Bronchial epithelial cell (primary cell): ENCODE results near the gene LUC7L. TPM values are rescaled to one million over a fixed set of nuclear protein-coding genes. Genes with fewer than 3 reads are reported as not detected.

Experiments used
- DNase-seq: peaks from one replicate; pipeline ENCODE4 v3.0.0-alpha.2; 2010; ENCODE audit warnings: low read depth
- FAIRE-seq: peaks from 2 replicates; lab custom pipeline; 2011; peaks lifted over from hg19 to GRCh38; lab: Jason Lieb, UNC
- H3K27me3 ChIP-seq: 2 replicates; pipeline ENCODE4 v1.5.1; 2011; ENCODE audit warnings: low read length; ENCODE audit not compliant: control insufficient read depth, insufficient read depth
- H3K36me3 ChIP-seq: 2 replicates; pipeline ENCODE4 v1.5.1; 2011; ENCODE audit warnings: low read length; ENCODE audit not compliant: control insufficient read depth, insufficient read depth
- H3K4me3 ChIP-seq: 2 replicates; pipeline ENCODE4 v1.5.1; 2011; ENCODE audit warnings: mild to moderate bottlenecking, low read depth, low read length, control low read depth
- total RNA-seq: library from RNA; depleted of rRNA; stranded (reverse); fragments of >200 nt; gene quantifications from 2 replicates; pipeline ENCODE4 v1.2.1, GENCODE V29; 2014
- TF ChIP-seq, protein P1 (sequence below): IDR thresholded peaks from 2 replicates; pipeline ENCODE4 v1.5.1; 2011; ENCODE audit warnings: mild to moderate bottlenecking, moderate library complexity, low read length, control low read depth, inconsistent platforms; ENCODE audit not compliant: insufficient read depth, severe bottlenecking

LUC7L gene
- total RNA-seq, 1 donor from 2014 or later = 29.5 TPM

DNA sequence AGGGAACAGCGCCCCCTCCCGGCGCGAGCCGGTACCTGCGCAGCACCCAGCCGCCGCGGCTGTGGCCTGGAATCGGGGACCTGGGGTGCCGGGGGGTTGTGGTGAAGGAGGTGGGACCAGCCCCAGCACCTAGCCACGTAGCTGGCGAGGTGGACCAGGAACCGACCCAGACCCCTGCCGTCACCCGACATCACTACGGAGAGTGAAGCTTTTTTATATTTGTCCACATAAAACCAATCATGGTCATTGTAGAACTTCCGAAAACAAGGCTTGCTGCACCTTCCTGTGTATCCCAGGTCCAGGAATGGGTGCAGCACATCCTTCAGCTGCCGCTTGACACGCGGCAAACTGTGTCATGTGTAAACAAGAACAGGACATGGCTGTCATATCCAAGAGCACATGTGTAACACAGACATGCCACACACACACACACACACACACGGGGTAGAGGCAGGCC lies 47.7 kb downstream of the LUC7L start:
- Histone ChIP-seq H3K4me3 (no peak overlapping the region), H3K36me3 (peaks cover 4% of the 10 kb centered on the region), H3K27me3 (peaks cover 13% of the 10 kb centered on the region)
- FAIRE-seq = peak; percentile 36
- TF ChIP-seq, protein P1, sequence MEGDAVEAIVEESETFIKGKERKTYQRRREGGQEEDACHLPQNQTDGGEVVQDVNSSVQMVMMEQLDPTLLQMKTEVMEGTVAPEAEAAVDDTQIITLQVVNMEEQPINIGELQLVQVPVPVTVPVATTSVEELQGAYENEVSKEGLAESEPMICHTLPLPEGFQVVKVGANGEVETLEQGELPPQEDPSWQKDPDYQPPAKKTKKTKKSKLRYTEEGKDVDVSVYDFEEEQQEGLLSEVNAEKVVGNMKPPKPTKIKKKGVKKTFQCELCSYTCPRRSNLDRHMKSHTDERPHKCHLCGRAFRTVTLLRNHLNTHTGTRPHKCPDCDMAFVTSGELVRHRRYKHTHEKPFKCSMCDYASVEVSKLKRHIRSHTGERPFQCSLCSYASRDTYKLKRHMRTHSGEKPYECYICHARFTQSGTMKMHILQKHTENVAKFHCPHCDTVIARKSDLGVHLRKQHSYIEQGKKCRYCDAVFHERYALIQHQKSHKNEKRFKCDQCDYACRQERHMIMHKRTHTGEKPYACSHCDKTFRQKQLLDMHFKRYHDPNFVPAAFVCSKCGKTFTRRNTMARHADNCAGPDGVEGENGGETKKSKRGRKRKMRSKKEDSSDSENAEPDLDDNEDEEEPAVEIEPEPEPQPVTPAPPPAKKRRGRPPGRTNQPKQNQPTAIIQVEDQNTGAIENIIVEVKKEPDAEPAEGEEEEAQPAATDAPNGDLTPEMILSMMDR = peak; percentile 97
- DNase-seq = peak; percentile 24

DNA sequence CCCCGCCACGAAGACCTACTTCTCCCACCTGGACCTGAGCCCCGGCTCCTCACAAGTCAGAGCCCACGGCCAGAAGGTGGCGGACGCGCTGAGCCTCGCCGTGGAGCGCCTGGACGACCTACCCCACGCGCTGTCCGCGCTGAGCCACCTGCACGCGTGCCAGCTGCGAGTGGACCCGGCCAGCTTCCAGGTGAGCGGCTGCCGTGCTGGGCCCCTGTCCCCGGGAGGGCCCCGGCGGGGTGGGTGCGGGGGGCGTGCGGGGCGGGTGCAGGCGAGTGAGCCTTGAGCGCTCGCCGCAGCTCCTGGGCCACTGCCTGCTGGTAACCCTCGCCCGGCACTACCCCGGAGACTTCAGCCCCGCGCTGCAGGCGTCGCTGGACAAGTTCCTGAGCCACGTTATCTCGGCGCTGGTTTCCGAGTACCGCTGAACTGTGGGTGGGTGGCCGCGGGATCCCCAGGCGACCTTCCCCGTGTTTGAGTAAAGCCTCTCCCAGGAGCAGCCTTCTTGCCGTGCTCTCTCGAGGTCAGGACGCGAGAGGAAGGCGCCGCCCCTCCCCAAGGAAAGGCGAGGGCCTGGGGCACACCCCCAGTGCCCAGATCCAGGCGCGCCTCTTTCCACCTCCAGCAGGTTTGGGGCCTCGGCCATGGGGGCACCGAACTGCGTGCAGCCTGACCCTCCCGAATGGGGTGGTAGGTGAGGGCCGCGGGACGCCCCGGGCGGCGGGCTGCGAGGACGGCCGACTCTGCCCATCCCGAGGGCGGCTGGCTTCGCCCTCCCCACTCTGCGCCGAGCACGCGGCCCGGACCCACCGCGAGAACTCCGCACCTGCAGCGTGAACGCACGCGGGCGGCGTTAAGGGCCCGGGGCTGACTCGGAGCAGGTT lies 48.3 kb downstream of the LUC7L start:
- peak overlapping the region; percentile 26 for H3K4me3 ChIP-seq
- FAIRE-seq = no peak
- peaks cover 13% of the 10 kb centered on the region for H3K27me3 ChIP-seq
- H3K36me3 ChIP-seq = peaks cover 4% of the 10 kb centered on the region
- TF ChIP-seq, protein P1 = peak; percentile 26
- no peak for DNase-seq

DNA sequence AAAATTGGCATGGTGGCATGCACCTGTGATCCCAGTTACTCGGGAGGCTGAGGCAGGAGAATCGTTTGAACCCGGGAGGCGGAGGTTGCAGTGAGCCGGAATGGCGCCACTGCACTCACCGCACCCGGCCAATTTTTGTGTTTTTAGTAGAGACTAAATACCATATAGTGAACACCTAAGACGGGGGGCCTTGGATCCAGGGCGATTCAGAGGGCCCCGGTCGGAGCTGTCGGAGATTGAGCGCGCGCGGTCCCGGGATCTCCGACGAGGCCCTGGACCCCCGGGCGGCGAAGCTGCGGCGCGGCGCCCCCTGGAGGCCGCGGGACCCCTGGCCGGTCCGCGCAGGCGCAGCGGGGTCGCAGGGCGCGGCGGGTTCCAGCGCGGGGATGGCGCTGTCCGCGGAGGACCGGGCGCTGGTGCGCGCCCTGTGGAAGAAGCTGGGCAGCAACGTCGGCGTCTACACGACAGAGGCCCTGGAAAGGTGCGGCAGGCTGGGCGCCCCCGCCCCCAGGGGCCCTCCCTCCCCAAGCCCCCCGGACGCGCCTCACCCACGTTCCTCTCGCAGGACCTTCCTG lies 49.1 kb downstream of the LUC7L start, which contains the start of gene HBQ1:
Gene HBQ1, plus strand, starts transcription at position 359 of the 575 bp plus-strand sequence. Its CDS starts 28 bp downstream, at position 387.
- FAIRE-seq = no peak
- TF ChIP-seq, protein P1 = no peak
- no peak for DNase-seq
- Histone ChIP-seq H3K4me3 (peak within 1 kb of the TSS; percentile 26), H3K36me3 (peaks cover under 1% of the 10 kb centered on the region), H3K27me3 (peaks cover 15% of the 10 kb centered on the region)

DNA sequence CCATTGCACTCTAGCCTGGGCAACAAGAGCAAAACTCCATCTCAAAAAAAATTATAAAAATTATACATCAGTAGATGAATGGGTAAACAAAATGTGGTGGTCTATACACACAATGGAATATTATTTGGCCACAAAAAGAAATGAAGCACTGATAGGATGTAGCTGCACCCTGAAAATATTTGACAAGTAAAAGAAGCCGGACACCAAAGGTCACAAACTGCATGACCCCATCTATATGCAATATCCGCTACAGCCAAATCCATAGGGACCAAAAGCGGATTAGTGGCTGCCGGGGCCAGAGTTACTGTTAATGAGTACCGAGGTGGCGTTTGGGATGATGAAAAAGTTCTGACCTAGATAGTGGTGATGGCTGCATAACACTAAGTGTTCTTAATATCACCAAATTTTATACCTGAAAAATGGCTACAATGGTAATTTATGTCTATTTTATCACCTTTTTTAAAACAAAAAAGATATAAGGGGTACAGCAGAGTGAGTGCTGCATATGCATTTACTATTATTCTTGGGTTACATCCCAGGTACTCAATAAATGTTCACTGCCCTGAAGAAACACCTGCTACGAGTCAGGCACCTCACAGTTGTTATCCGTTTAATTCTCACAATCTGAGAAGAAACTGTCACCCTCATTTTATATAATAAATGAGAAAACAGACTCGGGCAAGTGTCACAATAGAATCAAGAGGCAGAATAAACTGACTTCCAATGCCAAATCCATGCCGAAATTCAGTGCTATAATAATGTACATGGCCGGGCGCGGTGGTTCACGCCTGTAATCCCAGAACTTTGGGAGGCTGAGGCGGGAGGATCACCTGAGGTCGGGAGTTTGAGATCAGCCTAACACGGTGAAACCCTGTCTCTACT lies 49.8 kb downstream of the LUC7L start:
- Histone ChIP-seq H3K36me3 (no peaks in the 10 kb centered on the region), H3K27me3 (peaks cover 17% of the 10 kb centered on the region), H3K4me3 (no peak overlapping the region)
- DNase-seq = no peak
- TF ChIP-seq, protein P1 = no peak
- FAIRE-seq = no peak

DNA sequence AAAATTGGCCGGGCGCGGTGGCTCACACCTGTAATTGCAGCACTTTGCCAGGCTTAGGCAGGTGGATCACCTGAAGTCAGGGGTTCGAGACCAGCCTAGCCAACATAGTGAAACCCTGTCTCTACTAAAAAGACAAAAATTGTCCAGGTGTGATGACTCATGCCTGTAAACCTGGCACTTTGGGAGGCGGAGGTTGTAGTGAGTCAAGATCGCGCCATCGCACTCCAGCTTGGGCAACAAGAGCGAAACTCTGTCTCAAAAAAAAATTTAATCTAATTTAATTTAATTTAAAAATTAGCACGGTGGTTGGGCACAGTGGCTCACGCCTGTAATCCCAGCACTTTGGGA lies 50.6 kb downstream of the LUC7L start:
- TF ChIP-seq, protein P1 = no peak
- H3K27me3 ChIP-seq = peaks cover 17% of the 10 kb centered on the region
- no peak overlapping the region for H3K4me3 ChIP-seq
- DNase-seq (peak; percentile 33), FAIRE-seq (no peak)
- no peaks in the 10 kb centered on the region for H3K36me3 ChIP-seq
